ELR (cell line): ENCODE data around the gene CLSTN2.
"Not testable (repeated sequence)": the region's sequence is repeated elsewhere in the genome, so short reads cannot be mapped to it uniquely, and the experiment has no call there.

Source experiments
- DNase-seq: peaks from one replicate; pipeline ENCODE4 v3.0.0-alpha.2; 2015; ENCODE audit warnings: low read depth

CLSTN2 gene

GRCh38 chr3:140386357-140387100 lies 451.5 kb downstream of the CLSTN2 start:
- DNase-seq: no peak

- DNase-seq: no peak
Observed at GRCh38 chr3:140387244-140387643, 452.3 kb downstream of the CLSTN2 start.

- no peak for DNase-seq
Observed at GRCh38 chr3:140388202-140388922, 453.4 kb downstream of the CLSTN2 start.

- no peak for DNase-seq
Observed at GRCh38 chr3:140391061-140391460, 456.1 kb downstream of the CLSTN2 start.

GRCh38 chr3:140394488-140395133 lies 459.6 kb downstream of the CLSTN2 start:
- DNase-seq: no peak

GRCh38 chr3:140395134-140396075 lies 460.4 kb downstream of the CLSTN2 start:
- no peak for DNase-seq

- DNase-seq: no peak
Observed at GRCh38 chr3:140396110-140396509, 461.1 kb downstream of the CLSTN2 start.

GRCh38 chr3:140397847-140398246 lies 462.9 kb downstream of the CLSTN2 start:
- DNase-seq: no peak

- DNase-seq: no peak
Observed at GRCh38 chr3:140398387-140398786, 463.4 kb downstream of the CLSTN2 start.

GRCh38 chr3:140399871-140400270 lies 464.9 kb downstream of the CLSTN2 start:
- no peak for DNase-seq

GRCh38 chr3:140403079-140403478 lies 468.1 kb downstream of the CLSTN2 start:
- no peak for DNase-seq

GRCh38 chr3:140403608-140404007 lies 468.6 kb downstream of the CLSTN2 start:
- no peak for DNase-seq

- no peak for DNase-seq
Observed at GRCh38 chr3:140406655-140407054, 471.7 kb downstream of the CLSTN2 start.

- DNase-seq: no peak
Observed at GRCh38 chr3:140408252-140408651, 473.3 kb downstream of the CLSTN2 start.

GRCh38 chr3:140416666-140417065 lies 481.7 kb downstream of the CLSTN2 start:
- no peak for DNase-seq

GRCh38 chr3:140420621-140421357 lies 485.8 kb downstream of the CLSTN2 start:
- no peak for DNase-seq

- no peak for DNase-seq
Observed at GRCh38 chr3:140421884-140422283, 486.9 kb downstream of the CLSTN2 start.

GRCh38 chr3:140423146-140423545 lies 488.2 kb downstream of the CLSTN2 start:
- DNase-seq: no peak

- not testable (repeated sequence) for DNase-seq
Observed at GRCh38 chr3:140423574-140423973, 488.6 kb downstream of the CLSTN2 start.

- DNase-seq: no peak
Observed at GRCh38 chr3:140424211-140424610, 489.2 kb downstream of the CLSTN2 start.

GRCh38 chr3:140424726-140425125 lies 489.7 kb downstream of the CLSTN2 start:
- no peak for DNase-seq
